SU-DHL-6 (cell line): Measurements from ENCODE around the gene NRP1.

Source experiments
- H2AFZ ChIP-seq: fragments of 200-600 bp; sonication (generic); 2 replicates; pipeline ENCODE4 v1.6.1; 2014; ENCODE audit warnings: low read depth, mild to moderate bottlenecking, moderate library complexity, mixed read lengths, antibody characterized with exemption, low read length; ENCODE audit not compliant: severe bottlenecking
- H3F3A ChIP-seq: fragments of 200-600 bp; shearing (Covaris generic); 2 replicates; pipeline ENCODE4 v1.6.0; 2016; ENCODE audit warnings: antibody characterized with exemption, mild to moderate bottlenecking; ENCODE audit not compliant: insufficient read depth
- H3K27ac ChIP-seq: fragments of 200-600 bp; sonication (generic); 2 replicates; pipeline ENCODE4 v1.5.1; 2016; ENCODE audit warnings: low read depth, mild to moderate bottlenecking, low read length, moderate library complexity, mixed read lengths
- H3K27me3 ChIP-seq: fragments of 200-600 bp; sonication (generic), shearing (Covaris generic); 2 replicates; pipeline ENCODE4 v1.6.0; 2014; ENCODE audit warnings: mild to moderate bottlenecking, low read length
- H3K36me3 ChIP-seq: fragments of 200-600 bp; sonication (generic); 2 replicates; pipeline ENCODE4 v1.6.1; 2014; ENCODE audit warnings: mild to moderate bottlenecking, low read length, mixed read lengths
- H3K4me2 ChIP-seq: fragments of 300-600, 200-600 bp; shearing (Covaris generic), sonication (generic); 2 replicates; pipeline ENCODE4 v1.6.0; 2014; ENCODE audit warnings: low read length, low read depth, mild to moderate bottlenecking; ENCODE audit not compliant: poor library complexity, severe bottlenecking
- H3K4me3 ChIP-seq: fragments of 200-600 bp; sonication (generic); 2 replicates; pipeline ENCODE4 v1.5.1; 2014; ENCODE audit warnings: antibody characterized with exemption, low read length, mild to moderate bottlenecking, mixed read lengths; ENCODE audit not compliant: insufficient read depth, poor library complexity, severe bottlenecking
- H3K79me2 ChIP-seq: fragments of 200-600 bp; sonication (generic); 2 replicates; pipeline ENCODE4 v1.6.1; 2014; ENCODE audit warnings: mild to moderate bottlenecking, low read length, moderate library complexity; ENCODE audit not compliant: insufficient read depth
- H3K9ac ChIP-seq: fragments of 200-600 bp; sonication (generic); 2 replicates; pipeline ENCODE4 v1.7.0; 2014; ENCODE audit warnings: mild to moderate bottlenecking, low read length
- H3K9me2 ChIP-seq: fragments of 200-600 bp; sonication (generic); replicated peaks from 2 replicates; pipeline ENCODE4 v1.6.1; 2014; ENCODE audit warnings: low read length; ENCODE audit not compliant: insufficient read depth
- H3K9me3 ChIP-seq: fragments of 200-600 bp; sonication (generic); 2 replicates; pipeline ENCODE4 v1.6.1; 2014; ENCODE audit warnings: low read length, mixed read lengths; ENCODE audit not compliant: insufficient read depth
- H4K20me1 ChIP-seq: fragments of 200-600 bp; sonication (generic); 2 replicates; pipeline ENCODE4 v1.6.1; 2014; ENCODE audit warnings: low read depth, mild to moderate bottlenecking, antibody characterized with exemption, low read length, moderate library complexity, mixed read lengths
- CTCF ChIP-seq: fragments of 200-600 bp; sonication (generic); IDR thresholded peaks from one replicate; pipeline ENCODE4 v1.5.1; 2017; ENCODE audit warnings: antibody characterized with exemption, mild to moderate bottlenecking, low read length, moderate library complexity; ENCODE audit not compliant: insufficient read depth, poor library complexity, severe bottlenecking
- EZH2phosphoT487 ChIP-seq: fragments of 200-600 bp; sonication (generic), shearing (Covaris generic); conservative IDR thresholded peaks from 2 replicates; pipeline ENCODE4 v1.6.1; 2018; ENCODE audit warnings: mild to moderate bottlenecking, antibody characterized with exemption, low read length, moderate library complexity, mixed read lengths

NRP1 gene

GRCh38 chr10:33134011-33134751 lies 200.3 kb downstream of the NRP1 start:
- Histone ChIP-seq H3K9ac (no peak overlapping the region), H3K79me2 (no peaks in the 10 kb centered on the region), H3K27me3 (no peaks in the 10 kb centered on the region), H3K27ac (no peak overlapping the region), H3K9me2 (no peaks in the 10 kb centered on the region), H3K9me3 (no peaks in the 10 kb centered on the region), H3K4me3 (no peak overlapping the region), H2AFZ (no peak overlapping the region), H4K20me1 (no peaks in the 10 kb centered on the region), H3F3A (no peaks in the 10 kb centered on the region), H3K4me2 (no peak overlapping the region), H3K36me3 (no peaks in the 10 kb centered on the region)
- TF ChIP-seq CTCF (no peak), EZH2phosphoT487 (no peak)

GRCh38 chr10:33133557-33133956 lies 200.9 kb downstream of the NRP1 start:
- Histone ChIP-seq H3K4me2 (no peak overlapping the region), H3K9ac (no peak overlapping the region), H3K9me2 (no peaks in the 10 kb centered on the region), H2AFZ (no peak overlapping the region), H3K36me3 (no peaks in the 10 kb centered on the region), H3K9me3 (no peaks in the 10 kb centered on the region), H3K79me2 (no peaks in the 10 kb centered on the region), H3K4me3 (no peak overlapping the region), H3K27ac (no peak overlapping the region), H3F3A (no peaks in the 10 kb centered on the region), H4K20me1 (no peaks in the 10 kb centered on the region), H3K27me3 (no peaks in the 10 kb centered on the region)
- TF ChIP-seq CTCF = no peak
- no peak for TF ChIP-seq EZH2phosphoT487

- Histone ChIP-seq H3F3A (no peaks in the 10 kb centered on the region), H3K9me2 (no peaks in the 10 kb centered on the region), H3K27ac (no peak overlapping the region), H2AFZ (no peak overlapping the region), H3K9me3 (no peaks in the 10 kb centered on the region), H3K4me3 (no peak overlapping the region), H3K79me2 (no peaks in the 10 kb centered on the region), H3K9ac (no peak overlapping the region), H3K4me2 (no peak overlapping the region), H3K27me3 (no peaks in the 10 kb centered on the region), H3K36me3 (no peaks in the 10 kb centered on the region), H4K20me1 (no peaks in the 10 kb centered on the region)
- TF ChIP-seq EZH2phosphoT487 = no peak
- no peak for TF ChIP-seq CTCF
Measured at GRCh38 chr10:33132626-33133025, 201.8 kb downstream of the NRP1 start.
